ENCODE data around the gene WHAMM.

GRCh38 chr15:82808634-82809041, 790 bp upstream of the WHAMM start:
- TF ChIP-seq CTCF (IDR thresholded peaks at IDR 0.05; ENCODE audit: insufficient read depth, low read depth, low read length) = no peak
- TF ChIP-seq EZH2 (IDR thresholded peaks at IDR 0.05; ENCODE audit: insufficient read depth, low read length) = no peak

All from astrocyte (in vitro differentiated cells and primary cell).